OCI-LY7 (cell line): Measurements from ENCODE around the gene TLE3. TPM values are rescaled to one million over a fixed set of nuclear protein-coding genes. Genes with fewer than 3 reads are reported as not detected.

Experiments
- BruUV-seq: library from RNA; stranded (reverse); fragments of 400-500 nt; replicated peaks from 2 replicates; lab custom pipeline; 2021; lab: Mats Ljungman, UMichigan
- CTCF ChIA-PET: fragments of 300-600 bp; sonication (Branson Sonifier 250); formaldehyde crosslinking; loops from one replicate; lab custom pipeline; 2022; ENCODE audit warnings: antibody characterized with exemption; ENCODE audit not compliant: unreplicated experiment; lab: Charles Lee
- POLR2A ChIA-PET: fragments of 300-600 bp; sonication (Branson Sonifier 250); formaldehyde crosslinking; loops from one replicate; lab custom pipeline; 2022; ENCODE audit warnings: antibody characterized with exemption; lab: Charles Lee
- DNase-seq: peaks from one replicate; pipeline ENCODE4 v3.0.0-alpha.2; 2015; ENCODE audit warnings: low spot score
- H2AFZ ChIP-seq: fragments of 200-600 bp; sonication (generic), shearing (Covaris generic); 2 replicates; pipeline ENCODE4 v1.6.1; 2014; ENCODE audit warnings: mild to moderate bottlenecking, antibody characterized with exemption, low read length, moderate library complexity
- H3K27ac ChIP-seq: fragments of 200-600 bp; sonication (generic); 2 replicates; pipeline ENCODE4 v1.5.1; 2014; ENCODE audit warnings: mixed run types, low read depth, mild to moderate bottlenecking, moderate library complexity, low read length, inconsistent platforms; ENCODE audit not compliant: poor library complexity, severe bottlenecking
- H3K36me3 ChIP-seq: fragments of 200-600 bp; sonication (generic); 2 replicates; pipeline ENCODE4 v1.6.1; 2014; ENCODE audit warnings: mild to moderate bottlenecking, antibody characterized with exemption, low read length, moderate library complexity, mixed read lengths; ENCODE audit not compliant: insufficient read depth
- H3K4me1 ChIP-seq: fragments of 200-600 bp; sonication (generic); 2 replicates; pipeline ENCODE4 v1.5.1; 2014; ENCODE audit warnings: mild to moderate bottlenecking, low read length; ENCODE audit not compliant: insufficient read depth, poor library complexity, severe bottlenecking
- H3K4me2 ChIP-seq: fragments of 200-600 bp; sonication (generic); 2 replicates; pipeline ENCODE4 v1.6.1; 2014; ENCODE audit warnings: mild to moderate bottlenecking, low read length
- H3K4me3 ChIP-seq: fragments of 200-600 bp; sonication (generic); 2 replicates; pipeline ENCODE4 v1.5.1; 2014; ENCODE audit warnings: mild to moderate bottlenecking, low read depth, low read length; ENCODE audit not compliant: poor library complexity, severe bottlenecking
- H3K79me2 ChIP-seq: fragments of 200-600 bp; sonication (generic); 2 replicates; pipeline ENCODE4 v1.6.1; 2016; ENCODE audit warnings: low read depth, mild to moderate bottlenecking, low read length, moderate library complexity, mixed read lengths; ENCODE audit not compliant: insufficient read depth
- H3K9me2 ChIP-seq: fragments of 200-600 bp; sonication (generic); 2 replicates; pipeline ENCODE4 v1.6.1; 2016; ENCODE audit warnings: mild to moderate bottlenecking, low read length, mixed read lengths; ENCODE audit not compliant: insufficient read depth
- H3K9me3 ChIP-seq: fragments of 200-600 bp; sonication (generic); 2 replicates; pipeline ENCODE4 v1.6.1; 2014; ENCODE audit warnings: mild to moderate bottlenecking, mixed run types, low read length, mixed read lengths
- H4K20me1 ChIP-seq: fragments of 200-600 bp; sonication (generic); 2 replicates; pipeline ENCODE4 v1.6.1; 2014; ENCODE audit warnings: mild to moderate bottlenecking, antibody characterized with exemption, low read length, moderate library complexity, mixed read lengths; ENCODE audit not compliant: insufficient read depth
- EZH2phosphoT487 ChIP-seq: fragments of 200-600 bp; sonication (generic); IDR thresholded peaks from 2 replicates; pipeline ENCODE4 v1.6.1; 2018; ENCODE audit warnings: low read depth, borderline replicate concordance, mild to moderate bottlenecking, mixed run types, antibody characterized with exemption, low read length, moderate library complexity, mixed read lengths
- intact Hi-C: fragments of 100-400 bp; cut with micrococcal nuclease; formaldehyde crosslinking; loops from one replicate; pipeline ENCODE4 v1.10.0; 2022; ENCODE audit not compliant: unreplicated experiment
- total RNA-seq, 2 experiments: library from RNA; depleted of rRNA in 1 of 2; stranded (reverse); fragments of >200 nt in 1 of 2; shearing (Covaris generic) in 1 of 2; gene quantifications; 2 replicates each; pipeline ENCODE4 v1.2.3, GENCODE V29; 2014 to 2022
- TF ChIP-seq, protein P1 (sequence below): fragments of 200-600 bp; sonication (generic); conservative IDR thresholded peaks from 2 replicates; pipeline ENCODE4 v1.5.1; 2014; ENCODE audit warnings: mild to moderate bottlenecking, antibody characterized with exemption, low read length, moderate library complexity, mixed read lengths

Gene TLE3
- total RNA-seq, 2 experiments from 2014 or later = 31.9 to 37.9 TPM

DNA sequence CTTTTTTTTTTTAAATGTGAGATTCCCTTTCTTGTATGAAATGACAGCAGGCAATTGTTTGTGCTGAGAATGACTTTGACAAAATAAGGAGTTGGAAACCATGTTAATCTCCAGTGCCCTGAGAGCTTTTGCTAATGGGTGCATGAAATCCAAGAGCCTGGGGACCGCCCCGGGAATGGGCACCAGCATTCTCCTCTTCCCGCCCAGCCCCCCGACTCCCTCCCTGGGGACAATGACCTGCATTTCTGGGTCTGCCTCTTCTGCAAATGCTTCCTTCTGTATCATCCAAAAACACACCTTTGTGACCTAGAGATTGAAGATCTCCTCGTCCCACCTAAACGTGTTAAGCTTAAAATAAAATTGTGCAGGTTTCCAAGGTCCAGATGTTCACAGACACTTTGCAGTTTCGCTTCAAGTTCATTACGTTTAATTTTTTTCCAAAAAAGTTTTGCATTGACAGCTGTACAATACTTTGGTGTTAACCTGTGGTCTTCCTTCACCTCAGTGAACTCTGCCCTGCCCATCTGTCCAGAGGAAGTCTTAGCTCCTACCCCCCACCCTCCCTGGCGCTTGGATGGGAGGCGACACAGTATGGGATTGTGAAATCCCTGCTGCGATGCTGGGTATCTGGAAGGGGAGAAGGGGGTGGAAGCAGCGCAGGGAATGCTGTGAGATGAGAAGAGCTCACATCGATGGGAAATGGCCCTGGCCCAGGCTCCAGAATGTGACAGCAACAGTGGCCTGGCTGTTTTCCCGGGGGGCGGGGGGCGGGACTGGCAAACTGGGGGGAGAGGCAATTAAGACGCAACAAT, 50.1 kb downstream of the TLE3 start:
- Histone ChIP-seq H3K4me2 (no peak overlapping the region), H3K36me3 (peaks cover 45% of the 10 kb centered on the region; the same call in 1 of the 2 replicates), H3K9me2 (no peaks in the 10 kb centered on the region), H4K20me1 (no peaks in the 10 kb centered on the region), H3K4me3 (no peak overlapping the region), H3K9me3 (no peaks in the 10 kb centered on the region), H3K79me2 (no peaks in the 10 kb centered on the region), H2AFZ (no peak overlapping the region), H3K27ac (no peak overlapping the region), H3K4me1 (no peaks in the 10 kb centered on the region)
- intact Hi-C loops = no loop called here
- TF ChIP-seq EZH2phosphoT487 = no peak
- TF ChIP-seq, protein P1, sequence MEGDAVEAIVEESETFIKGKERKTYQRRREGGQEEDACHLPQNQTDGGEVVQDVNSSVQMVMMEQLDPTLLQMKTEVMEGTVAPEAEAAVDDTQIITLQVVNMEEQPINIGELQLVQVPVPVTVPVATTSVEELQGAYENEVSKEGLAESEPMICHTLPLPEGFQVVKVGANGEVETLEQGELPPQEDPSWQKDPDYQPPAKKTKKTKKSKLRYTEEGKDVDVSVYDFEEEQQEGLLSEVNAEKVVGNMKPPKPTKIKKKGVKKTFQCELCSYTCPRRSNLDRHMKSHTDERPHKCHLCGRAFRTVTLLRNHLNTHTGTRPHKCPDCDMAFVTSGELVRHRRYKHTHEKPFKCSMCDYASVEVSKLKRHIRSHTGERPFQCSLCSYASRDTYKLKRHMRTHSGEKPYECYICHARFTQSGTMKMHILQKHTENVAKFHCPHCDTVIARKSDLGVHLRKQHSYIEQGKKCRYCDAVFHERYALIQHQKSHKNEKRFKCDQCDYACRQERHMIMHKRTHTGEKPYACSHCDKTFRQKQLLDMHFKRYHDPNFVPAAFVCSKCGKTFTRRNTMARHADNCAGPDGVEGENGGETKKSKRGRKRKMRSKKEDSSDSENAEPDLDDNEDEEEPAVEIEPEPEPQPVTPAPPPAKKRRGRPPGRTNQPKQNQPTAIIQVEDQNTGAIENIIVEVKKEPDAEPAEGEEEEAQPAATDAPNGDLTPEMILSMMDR = no peak
- BruUV-seq = no TSS peak
- DNase-seq = no peak
- CTCF ChIA-PET = no interaction called here
- POLR2A ChIA-PET = interaction anchor here (0.6 kb wide), 1 partner anchor 51 kb away, joined by 3 read pairs; no protein-coding TSS in a partner anchor

DNA sequence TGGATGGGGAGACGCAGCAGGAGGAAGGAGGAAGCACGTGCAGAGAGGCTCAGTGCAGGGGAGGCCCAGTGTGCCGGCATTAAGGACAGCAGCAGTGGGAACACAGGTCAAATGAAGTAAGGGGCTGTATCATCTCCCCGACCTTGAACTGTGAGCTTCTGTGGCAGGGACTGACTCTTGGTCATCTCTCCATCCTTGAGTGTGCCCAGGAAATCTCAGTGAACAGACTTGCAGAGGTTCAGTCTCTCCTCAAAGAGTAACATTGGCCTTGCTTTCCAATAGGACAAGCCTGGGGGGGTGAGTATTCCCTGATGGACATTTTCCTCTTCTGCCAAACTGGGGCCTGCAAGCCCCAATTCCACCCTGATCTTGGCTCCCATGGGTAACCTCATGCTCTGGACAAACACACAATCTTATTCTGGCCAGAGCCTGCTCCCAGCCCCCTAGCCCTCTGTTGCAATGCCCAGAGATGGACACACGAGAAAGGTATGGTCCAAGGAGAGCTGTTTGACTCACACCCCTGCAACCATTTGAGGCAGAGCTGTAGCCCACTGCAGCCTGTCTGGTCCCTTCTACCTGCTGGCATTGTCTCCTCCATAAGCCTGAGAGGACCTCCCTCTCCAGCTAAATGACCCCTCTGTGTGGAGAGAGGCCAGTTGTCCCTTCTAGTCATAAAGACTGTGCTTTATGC, 50.9 kb downstream of the TLE3 start:
- Histone ChIP-seq H3K9me2 (no peaks in the 10 kb centered on the region), H3K27ac (no peak overlapping the region), H3K36me3 (peaks cover 39% of the 10 kb centered on the region; the same call in 1 of the 2 replicates), H3K4me2 (no peak overlapping the region), H3K4me3 (no peak overlapping the region), H3K4me1 (no peaks in the 10 kb centered on the region), H3K9me3 (no peaks in the 10 kb centered on the region), H3K79me2 (no peaks in the 10 kb centered on the region), H4K20me1 (no peaks in the 10 kb centered on the region), H2AFZ (no peak overlapping the region)
- BruUV-seq = no TSS peak
- POLR2A ChIA-PET = interaction anchor here (0.6 kb wide), 1 partner anchor 738 kb away, joined by 3 read pairs; no protein-coding TSS in a partner anchor
- CTCF ChIA-PET = no interaction called here
- TF ChIP-seq, protein P1 = no peak
- no peak for TF ChIP-seq EZH2phosphoT487
- intact Hi-C loops = no loop called here
- no peak for DNase-seq
